RWPE1 (cell line): ENCODE measurements around the gene TOM1L1.

Source experiments
- CTCF ChIA-PET: fragments of 350-600 bp; sonication (Branson Sonifier 250); formaldehyde crosslinking; extraction: SDS; loops from one replicate; lab custom pipeline; 2021; lab: Yijun Ruan, JAX
- POLR2A ChIA-PET: fragments of 400-600 bp; formaldehyde crosslinking; extraction: SDS; loops from one replicate; lab custom pipeline; 2020; ENCODE audit warnings: antibody characterized with exemption; ENCODE audit not compliant: low non-redundant PET; lab: Yijun Ruan, JAX
- DNase-seq: peaks from one replicate; pipeline ENCODE4 v3.0.0; 2012; ENCODE audit warnings: low spot score
- H3K27ac ChIP-seq: fragments of 450-650 bp; 2 replicates; pipeline ENCODE4 v1.5.1; 2017
- CTCF ChIP-seq: fragments of 450-650 bp; conservative IDR thresholded peaks from 2 replicates; pipeline ENCODE4 v1.5.1; 2017; ENCODE audit warnings: low read depth, mild to moderate bottlenecking

Gene TOM1L1

GRCh38 chr17:54900457-54901229, at the start of gene TOM1L1:
Gene TOM1L1, plus strand, starts transcription at chr17:54900852. Its CDS starts 14 bp downstream, at chr17:54900866.
- peak; percentile 36; the same call in 1 of the 2 replicates for TF ChIP-seq CTCF
- H3K27ac ChIP-seq: peak within 1 kb of the TSS; percentile 86
- POLR2A ChIA-PET: interaction anchor here (0.6 to 0.7 kb wide), 2 partner anchors 50 to 806 kb away, joined by 3 to 4 read pairs; no protein-coding TSS in a partner anchor
- DNase-seq: peak; percentile 81
- CTCF ChIA-PET: interaction anchor here (1.2 kb wide), 1 partner anchor 10 kb away, joined by 5 read pairs; no protein-coding TSS in a partner anchor

GRCh38 chr17:54859187-54859586, 41.5 kb upstream of the TOM1L1 start:
- ChIA-PET POLR2A (no interaction called here), CTCF (no interaction called here)
- no peak overlapping the region for H3K27ac ChIP-seq
- TF ChIP-seq CTCF: no peak
- no peak for DNase-seq

GRCh38 chr17:54860617-54861470, 39.8 kb upstream of the TOM1L1 start:
- no peak overlapping the region for H3K27ac ChIP-seq
- TF ChIP-seq CTCF: no peak
- ChIA-PET POLR2A (no interaction called here), CTCF (interaction anchor here (0.6 kb wide), 1 partner anchor 22 kb away, joined by 3 read pairs; no protein-coding TSS in a partner anchor)
- DNase-seq: no peak

GRCh38 chr17:54861471-54861983, 39.1 kb upstream of the TOM1L1 start:
- DNase-seq: no peak
- CTCF ChIA-PET: interaction anchor here (0.6 kb wide), 1 partner anchor 23 kb away, joined by 3 read pairs; no protein-coding TSS in a partner anchor
- POLR2A ChIA-PET: no interaction called here
- no peak overlapping the region for H3K27ac ChIP-seq
- TF ChIP-seq CTCF: no peak

- CTCF ChIA-PET: no interaction called here
- no peak for TF ChIP-seq CTCF
- DNase-seq: no peak
- POLR2A ChIA-PET: no interaction called here
- H3K27ac ChIP-seq: no peak overlapping the region
Observed at GRCh38 chr17:54863176-54863575, 37.5 kb upstream of the TOM1L1 start.

- no peak overlapping the region for H3K27ac ChIP-seq
- no peak for TF ChIP-seq CTCF
- DNase-seq: no peak
- ChIA-PET CTCF (no interaction called here), POLR2A (no interaction called here)
Observed at GRCh38 chr17:54864070-54864469, 36.6 kb upstream of the TOM1L1 start.
